ENCODE measurements around the gene FOSB. TPM values are rescaled to one million over a fixed set of nuclear protein-coding genes. Genes with fewer than 3 reads are reported as not detected.

The FOSB gene
- total RNA-seq, 1 donor from 2014 or later = 18.3 TPM

- no peak for DNase-seq (ENCODE audit: low read depth)
Observed at GRCh38 chr19:45468159-45468651, 409 bp downstream of the FOSB start.

GRCh38 chr19:45468803-45469131 is 971 bp downstream of the FOSB start:
- DNase-seq (ENCODE audit: low read depth) = no peak

GRCh38 chr19:45469132-45469944 is 1.5 kb downstream of the FOSB start:
- peak; percentile 79 for DNase-seq (ENCODE audit: low read depth)

- peak; percentile 88 for DNase-seq (ENCODE audit: low read depth)
Observed at GRCh38 chr19:45469945-45470761, 2.4 kb downstream of the FOSB start.

- no peak for DNase-seq (ENCODE audit: low read depth)
Observed at GRCh38 chr19:45470762-45471081, 2.9 kb downstream of the FOSB start.

GRCh38 chr19:45471111-45471930 is 3.5 kb downstream of the FOSB start:
- DNase-seq (ENCODE audit: low read depth) = no peak

GRCh38 chr19:45471931-45472562 is 4.3 kb downstream of the FOSB start:
- no peak for DNase-seq (ENCODE audit: low read depth)

- no peak for DNase-seq (ENCODE audit: low read depth)
Observed at GRCh38 chr19:45472563-45473366, 5.0 kb downstream of the FOSB start.

- no peak for DNase-seq (ENCODE audit: low read depth)
Observed at GRCh38 chr19:45473367-45473681, 5.5 kb downstream of the FOSB start.

GRCh38 chr19:45473682-45474605 is 6.1 kb downstream of the FOSB start:
- DNase-seq (ENCODE audit: low read depth) = no peak

GRCh38 chr19:45474606-45475521 is 7.1 kb downstream of the FOSB start:
- peak; percentile 53 for DNase-seq (ENCODE audit: low read depth)

GRCh38 chr19:45475537-45476291 is 7.9 kb downstream of the FOSB start:
- DNase-seq (ENCODE audit: low read depth) = peak; percentile 70

GRCh38 chr19:45476304-45476703 is 8.5 kb downstream of the FOSB start:
- no peak for DNase-seq (ENCODE audit: low read depth)

- DNase-seq (ENCODE audit: low read depth) = no peak
Observed at GRCh38 chr19:45477186-45477585, 9.4 kb downstream of the FOSB start.

- DNase-seq (ENCODE audit: low read depth) = peak; percentile 90
Observed at GRCh38 chr19:45477713-45478453, 10.1 kb downstream of the FOSB start.

- DNase-seq (ENCODE audit: low read depth) = peak; percentile 91
Observed at GRCh38 chr19:45478454-45479238, 10.8 kb downstream of the FOSB start.

- DNase-seq (ENCODE audit: low read depth) = no peak
Observed at GRCh38 chr19:45483033-45483432, 15.2 kb downstream of the FOSB start.
